Caco-2 (cell line): ENCODE measurements around the gene MAP3K6. TPM values are rescaled to one million over a fixed set of nuclear protein-coding genes. Genes with fewer than 3 reads are reported as not detected.
A peak's percentile ranks its signal among the peaks of the same experiment; 100 is the strongest.

Experiments used
- BruUV-seq: library from RNA; stranded (reverse); fragments of 400-500 nt; replicated peaks from 2 replicates; lab custom pipeline; 2021; lab: Mats Ljungman, UMichigan
- CTCF ChIA-PET: fragments of 300-600 bp; sonication (Branson Sonifier 250); formaldehyde crosslinking; loops from one replicate; lab custom pipeline; 2022; ENCODE audit warnings: antibody characterized with exemption; lab: Charles Lee
- POLR2A ChIA-PET: fragments of 300-600 bp; sonication (Branson Sonifier 250); formaldehyde crosslinking; loops from one replicate; lab custom pipeline; 2022; ENCODE audit warnings: antibody characterized with exemption; lab: Charles Lee
- DNase-seq, 2 experiments: peaks; one replicate each; pipeline versions ENCODE4 v3.0.0 to v3.0.0-alpha.2; 2020 to 2022
- H3K27me3 ChIP-seq: replicated peaks from 2 replicates; pipeline ENCODE4 v1.6.0; 2011; ENCODE audit warnings: low read length; ENCODE audit not compliant: control insufficient read depth, insufficient read depth
- H3K36me3 ChIP-seq: 2 replicates; pipeline ENCODE4 v1.5.1; 2011; ENCODE audit warnings: low read length; ENCODE audit not compliant: control insufficient read depth, insufficient read depth
- H3K4me1 ChIP-seq: fragments of 250-450 bp; sonication (Bioruptor Pico); 2 replicates; pipeline ENCODE4 v1.5.1; 2020; ENCODE audit warnings: mild to moderate bottlenecking
- H3K4me3 ChIP-seq: 2 replicates; pipeline ENCODE4 v1.5.1; 2011; ENCODE audit warnings: low read depth, mild to moderate bottlenecking, control low read depth, low read length
- H3K9me3 ChIP-seq: fragments of 250-450 bp; sonication (Bioruptor Pico); 2 replicates; pipeline ENCODE4 v1.5.1; 2020; ENCODE audit warnings: mild to moderate bottlenecking, moderate library complexity
- H3K27ac Mint-ChIP-seq: one replicate; pipeline ENCODE4 v1.8.0; 2022; ENCODE audit warnings: mixed read lengths; ENCODE audit not compliant: unreplicated experiment
- H3K27me3 Mint-ChIP-seq: one replicate; pipeline ENCODE4 v1.8.0; 2022; ENCODE audit warnings: mixed read lengths; ENCODE audit not compliant: insufficient read depth, unreplicated experiment
- H3K36me3 Mint-ChIP-seq: one replicate; pipeline ENCODE4 v1.8.0; 2022; ENCODE audit warnings: mild to moderate bottlenecking, mixed read lengths; ENCODE audit not compliant: insufficient read depth, unreplicated experiment
- H3K4me1 Mint-ChIP-seq: one replicate; pipeline ENCODE4 v1.8.0; 2022; ENCODE audit warnings: low read depth, mixed read lengths; ENCODE audit not compliant: unreplicated experiment
- H3K4me3 Mint-ChIP-seq: one replicate; pipeline ENCODE4 v1.8.0; 2022; ENCODE audit warnings: mild to moderate bottlenecking, moderate library complexity, mixed read lengths; ENCODE audit not compliant: unreplicated experiment
- H3K9me3 Mint-ChIP-seq: one replicate; pipeline ENCODE4 v1.8.0; 2022; ENCODE audit warnings: mixed read lengths; ENCODE audit not compliant: unreplicated experiment
- CTCF ChIP-seq, 2 experiments: fragments of 200-600 bp in 1 of 2; IDR thresholded peaks; 1 replicate in 1 of 2; 2 replicates in 1 of 2; pipeline versions ENCODE4 v1.5.1 to v1.8.0; 2011 to 2022; ENCODE audit warnings: antibody characterized with exemption in 1 of 2, control low read depth in 1 of 2, inconsistent platforms in 1 of 2, low read depth in 1 of 2, low read length in 1 of 2, mild to moderate bottlenecking in 1 of 2, moderate library complexity in 1 of 2; ENCODE audit not compliant: insufficient read depth in 1 of 2, severe bottlenecking in 1 of 2, unreplicated experiment in 1 of 2
- intact Hi-C: fragments of 100-400 bp; cut with micrococcal nuclease; formaldehyde crosslinking; loops from one replicate; pipeline ENCODE4 v1.10.0; 2022; ENCODE audit not compliant: unreplicated experiment
- total RNA-seq: library from RNA; stranded (reverse); gene quantifications from 2 replicates; pipeline ENCODE4 v1.2.3, GENCODE V29; 2022

The MAP3K6 gene
- total RNA-seq, 1 experiment from 2014 or later: 11.7 TPM

- Histone ChIP-seq H3K4me1 (peaks cover 16% of the 10 kb centered on the region), H3K4me3 (peak overlapping the region; percentile 46), H3K9me3 (no peaks in the 10 kb centered on the region), H3K27me3 (no peaks in the 10 kb centered on the region), H3K36me3 (no peaks in the 10 kb centered on the region)
- Mint-ChIP-seq H3K27me3 (no peaks in the 10 kb centered on the region), H3K4me3 (peak overlapping the region; percentile 98), H3K27ac (peak overlapping the region; percentile 85), H3K4me1 (peaks cover 7% of the 10 kb centered on the region), H3K36me3 (peaks cover 12% of the 10 kb centered on the region), H3K9me3 (no peaks in the 10 kb centered on the region)
- POLR2A ChIA-PET: interaction anchor here (0.5 to 1.9 kb wide), 10 partner anchors 12 to 930 kb away, joined by 3 to 14 read pairs (median 8); partner anchors contain the start of gene CD164L2
- CTCF ChIA-PET: interaction anchor here (0.5 to 3.2 kb wide), 21 partner anchors 9 to 310 kb away, joined by 3 to 28 read pairs (median 5); partner anchors contain the start of gene SYTL1
- TF ChIP-seq CTCF (IDR thresholded peaks at IDR 0.05; ENCODE audit: insufficient read depth in 1 of 2, low read depth in 1 of 2, low read length in 1 of 2, severe bottlenecking in 1 of 2, unreplicated experiment in 1 of 2): no peak
- no TSS peak for BruUV-seq
- intact Hi-C loops: no loop called here
- peak; percentile 83 to 85 for DNase-seq
Observed at GRCh38 chr1:27366113-27366410, 699 bp downstream of the MAP3K6 start.

- intact Hi-C loops: loop anchor here (1.0 kb wide), 1 partner anchor 23 kb away; no protein-coding TSS in a partner anchor
- H3K9me3 ChIP-seq: no peaks in the 10 kb centered on the region
- CTCF ChIA-PET: interaction anchor here (0.5 to 3.2 kb wide), 23 partner anchors 8 to 1278 kb away, joined by 3 to 28 read pairs (median 5); partner anchors contain the start of gene TAF12
Observed at GRCh38 chr1:27365372-27366112, 1.2 kb downstream of the MAP3K6 start.

More at GRCh38 chr1:27365372-27366112, 1.2 kb downstream of the MAP3K6 start:
- Mint-ChIP-seq H3K36me3 (peaks cover 12% of the 10 kb centered on the region), H3K4me1 (peaks cover 7% of the 10 kb centered on the region), H3K27ac (peak overlapping the region; percentile 85), H3K4me3 (peak overlapping the region; percentile 98), H3K9me3 (no peaks in the 10 kb centered on the region), H3K27me3 (no peaks in the 10 kb centered on the region)
- H3K4me1 ChIP-seq: peaks cover 16% of the 10 kb centered on the region
- no peak for TF ChIP-seq CTCF (IDR thresholded peaks at IDR 0.05; ENCODE audit: insufficient read depth in 1 of 2, low read depth in 1 of 2, low read length in 1 of 2, severe bottlenecking in 1 of 2, unreplicated experiment in 1 of 2)
- peak; percentile 74 to 83 for DNase-seq
- BruUV-seq: no TSS peak
- POLR2A ChIA-PET: interaction anchor here (0.5 to 1.9 kb wide), 10 partner anchors 12 to 931 kb away, joined by 3 to 14 read pairs (median 8); partner anchors contain the start of gene CD164L2
- H3K36me3 ChIP-seq: no peaks in the 10 kb centered on the region
- no peaks in the 10 kb centered on the region for H3K27me3 ChIP-seq
- peak overlapping the region; percentile 46 for H3K4me3 ChIP-seq
